Measurements from ENCODE around the gene GLRA1.

GRCh38 chr5:151786468-151786867 is 138.2 kb downstream of the GLRA1 start:
- TF ChIP-seq POLR2A (IDR thresholded peaks at IDR 0.05; ENCODE audit: low read depth) (no peak), CTCF (IDR thresholded peaks at IDR 0.05) (no peak), POLR2AphosphoS5 (IDR thresholded peaks at IDR 0.05) (no peak), EP300 (IDR thresholded peaks at IDR 0.05) (no peak)

All from esophagus muscularis mucosa (tissue), 4 donors.